GM18861 (cell line): ENCODE results near the gene MCF2L2.

ENCODE experiments used
- ATAC-seq: cut with Tn5 transposase; IDR thresholded peaks from one replicate; pipeline ENCODE4 v1.9.1; 2021; ENCODE audit not compliant: unreplicated experiment

Gene MCF2L2

GRCh38 chr3:183270344-183270743, 158.1 kb downstream of the MCF2L2 start:
- no peak for ATAC-seq

- no peak for ATAC-seq
Observed at GRCh38 chr3:183269345-183269744, 159.1 kb downstream of the MCF2L2 start.

DNA sequence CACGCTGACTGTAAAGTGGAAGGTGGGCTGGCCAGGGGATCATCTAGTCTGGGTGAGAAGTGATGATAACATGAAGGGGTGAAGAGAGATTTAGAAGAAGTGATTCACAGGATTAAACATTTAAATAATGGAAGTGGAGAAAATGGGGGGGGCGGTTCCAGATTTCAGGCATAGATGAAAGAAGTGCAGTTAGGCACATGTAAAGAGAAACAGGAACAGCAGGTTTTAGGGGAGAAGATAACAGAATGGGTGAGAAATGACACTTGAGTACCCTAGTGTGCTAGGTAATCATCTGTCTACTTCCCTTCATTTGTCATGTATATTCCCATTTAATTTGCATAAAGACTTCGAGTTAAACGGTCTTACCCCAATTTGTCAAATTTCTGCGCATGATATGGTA, 160.1 kb downstream of the MCF2L2 start:
- ATAC-seq, result no peak

GRCh38 chr3:183267140-183267539, 161.3 kb downstream of the MCF2L2 start:
- ATAC-seq, result no peak

- ATAC-seq, result no peak
Observed at GRCh38 chr3:183266454-183266853, 162.0 kb downstream of the MCF2L2 start.

GRCh38 chr3:183265834-183266417, 162.5 kb downstream of the MCF2L2 start:
- ATAC-seq, result no peak

DNA sequence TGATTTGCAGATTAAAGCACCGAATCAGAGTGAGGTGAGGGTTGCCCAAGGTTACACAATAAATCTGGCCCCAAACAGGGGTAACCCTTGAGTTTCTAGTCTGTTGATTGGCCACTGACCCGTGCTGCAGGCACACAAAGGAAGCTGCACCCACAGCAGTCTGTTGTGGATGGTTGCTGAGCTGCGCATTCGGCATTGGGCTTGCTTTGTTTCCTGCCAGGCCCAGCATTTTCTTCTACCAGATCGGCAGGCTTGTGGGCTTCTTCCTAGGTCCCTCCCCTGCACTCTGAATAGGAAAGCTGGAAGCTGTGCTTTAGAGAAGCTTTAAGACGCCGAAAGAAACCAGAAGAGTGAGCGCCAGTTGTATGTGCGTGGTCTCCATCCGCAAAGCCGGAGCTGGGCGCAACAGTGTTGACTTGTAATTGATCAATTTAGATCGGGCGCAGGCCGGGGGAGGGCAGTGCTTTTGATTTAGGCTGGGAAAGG, 163.2 kb downstream of the MCF2L2 start:
- ATAC-seq, result no peak

DNA sequence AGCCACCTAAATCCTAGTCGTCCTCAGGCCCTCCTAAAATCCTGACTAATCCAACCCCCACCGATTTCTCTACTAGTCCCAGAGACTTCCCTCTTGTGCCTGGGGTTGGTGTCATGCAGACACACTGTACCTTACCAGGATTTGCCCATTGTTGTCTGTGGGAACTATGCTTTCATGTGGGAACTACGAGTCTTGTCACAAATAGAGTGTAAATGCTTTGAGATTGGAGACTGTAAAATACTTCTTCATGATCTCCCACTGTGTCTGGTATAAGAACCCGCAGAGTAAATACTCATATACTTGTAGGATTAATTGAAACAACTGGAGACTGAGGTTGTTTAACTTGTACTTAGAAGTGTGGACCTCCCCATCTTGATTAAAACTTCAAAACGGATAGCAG, 164.2 kb downstream of the MCF2L2 start:
- ATAC-seq, result no peak

DNA sequence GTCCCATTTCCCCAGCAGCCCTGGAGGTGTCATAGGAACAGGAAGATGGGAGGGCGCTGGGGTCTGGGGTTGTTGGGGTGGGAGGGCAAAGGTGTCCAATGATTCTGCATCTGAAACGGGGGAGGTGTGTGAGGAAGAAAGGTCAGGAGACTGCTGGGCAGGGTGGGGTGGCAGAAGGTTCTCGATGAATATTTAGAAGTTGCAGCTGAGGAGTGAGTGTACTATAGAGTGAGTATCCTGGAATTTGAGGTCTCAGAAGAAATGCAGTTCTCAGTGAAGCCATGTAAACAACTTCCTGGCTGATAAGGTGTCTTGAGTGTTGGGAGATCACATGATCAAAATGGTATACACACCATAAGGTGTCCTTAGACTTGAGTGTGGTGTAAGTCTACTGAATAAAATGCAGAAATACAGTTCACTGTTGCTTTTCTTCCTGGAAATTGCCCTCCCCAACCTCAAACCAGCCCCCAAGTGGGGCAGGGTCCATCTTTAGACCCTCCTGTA, 165.5 kb downstream of the MCF2L2 start:
- ATAC-seq, result no peak

- ATAC-seq, result no peak
Observed at GRCh38 chr3:183261151-183261724, 167.2 kb downstream of the MCF2L2 start.

- ATAC-seq, result no peak
Observed at GRCh38 chr3:183260167-183260904, 168.1 kb downstream of the MCF2L2 start.

DNA sequence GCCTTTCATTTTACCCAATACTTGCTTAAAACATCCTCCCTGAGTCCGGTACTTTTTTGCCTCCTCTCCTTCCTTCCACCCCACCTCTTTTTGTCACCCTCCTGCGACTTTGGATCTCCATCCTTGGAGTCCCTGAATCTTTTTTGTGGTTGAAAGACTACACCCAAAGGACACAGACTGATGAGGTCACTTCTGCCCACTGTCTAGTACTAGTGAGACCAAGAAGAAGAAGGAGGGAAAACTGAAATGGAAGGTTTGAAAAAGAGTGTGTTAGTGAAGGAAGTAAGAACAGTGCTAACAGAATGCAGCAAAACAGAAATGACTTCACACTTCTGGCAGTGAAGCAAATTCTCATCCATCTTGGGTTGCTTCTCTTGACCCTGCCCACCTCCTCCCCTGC, 168.8 kb downstream of the MCF2L2 start:
- ATAC-seq, result no peak

DNA sequence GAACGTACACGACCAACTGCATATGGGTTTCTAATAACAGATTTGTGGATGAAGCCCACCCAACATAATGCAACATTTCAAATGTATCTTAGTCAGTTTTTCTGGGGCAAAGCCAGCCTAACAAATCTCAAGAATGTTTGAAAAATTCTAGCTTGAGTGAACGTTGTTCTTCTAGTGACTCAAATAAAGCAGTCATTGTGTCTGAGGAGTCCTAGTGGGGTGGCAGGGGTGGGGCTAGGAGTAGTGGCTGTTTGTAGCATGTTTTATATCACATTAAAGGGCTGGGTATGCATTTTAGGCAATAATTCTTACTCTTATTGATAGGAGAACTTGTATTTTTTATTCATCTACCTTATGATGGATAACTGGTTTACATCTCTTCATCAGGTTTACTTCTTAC, 169.3 kb downstream of the MCF2L2 start:
- ATAC-seq, result no peak

DNA sequence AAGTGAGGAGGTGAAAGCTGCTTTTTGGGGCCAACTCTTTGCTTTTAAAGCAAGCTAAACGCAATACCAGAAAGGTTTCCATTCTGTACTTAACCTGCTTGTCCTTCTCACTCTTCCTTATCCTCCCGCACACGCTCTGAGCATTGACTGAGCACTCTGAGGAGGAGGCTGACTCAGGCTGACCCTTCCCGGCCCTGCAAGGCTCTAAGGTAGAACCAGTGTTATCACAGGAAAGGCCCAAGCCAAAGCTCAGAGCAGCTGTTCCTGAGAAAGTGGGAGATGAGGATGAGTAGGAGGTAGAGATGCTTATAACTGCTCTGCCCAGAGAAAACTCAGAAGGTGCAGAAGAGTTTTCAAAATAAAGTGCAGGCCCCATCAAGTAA, 173.1 kb downstream of the MCF2L2 start:
- ATAC-seq, result no peak

DNA sequence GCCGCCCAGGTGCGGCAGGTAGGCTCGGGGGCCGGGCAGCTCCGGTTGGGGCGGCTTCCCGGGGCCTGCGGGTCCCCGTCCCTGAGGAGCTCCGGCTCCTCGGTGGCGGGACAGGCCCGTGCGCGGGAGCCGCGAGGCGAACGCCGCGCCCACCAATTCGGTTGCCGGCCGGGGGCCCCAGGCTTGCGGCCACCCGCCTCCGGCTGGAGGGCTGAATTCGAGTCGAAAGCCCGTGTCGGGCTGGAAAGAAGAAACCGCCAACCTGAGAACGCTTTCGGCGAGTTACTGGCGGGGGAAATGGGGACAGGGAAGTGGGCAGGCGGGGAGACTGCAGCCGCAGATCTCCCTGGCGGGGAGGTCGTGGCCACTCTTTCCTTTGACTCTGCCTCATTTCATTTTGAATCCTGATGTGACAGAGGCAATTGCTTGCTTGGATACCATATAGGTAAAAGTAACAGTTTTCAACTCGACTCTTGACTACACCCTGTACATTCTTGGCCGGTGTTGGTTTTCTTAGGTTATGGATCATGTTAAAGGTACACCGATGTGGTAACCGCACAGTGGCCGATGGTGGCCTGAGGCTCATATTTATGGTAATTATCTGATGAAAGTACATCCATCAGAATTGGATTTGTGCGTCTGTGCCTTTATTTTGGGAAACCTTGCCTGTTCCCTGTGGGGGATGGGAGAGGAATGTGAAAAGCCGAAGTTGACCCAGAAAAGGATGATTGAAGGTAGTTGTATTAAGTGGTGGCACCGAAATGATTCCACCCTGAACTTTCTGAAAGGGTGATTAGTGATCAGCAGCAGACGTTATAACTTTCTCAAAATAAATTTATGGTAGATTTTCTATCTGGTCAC, 173.7 kb downstream of the MCF2L2 start:
- no peak for ATAC-seq

GRCh38 chr3:183253528-183254486, 174.6 kb downstream of the MCF2L2 start:
- no peak for ATAC-seq

- ATAC-seq, result no peak
Observed at GRCh38 chr3:183252973-183253527, 175.4 kb downstream of the MCF2L2 start, which contains the start of gene B3GNT5. TSS of gene B3GNT5 (plus strand) at chr3:183253253. CDS start at chr3:183269799, 16,546 bp downstream.

GRCh38 chr3:183252118-183252782, 176.2 kb downstream of the MCF2L2 start:
- ATAC-seq, result no peak
